Activated naive CD4-positive, alpha-beta T cell treated with anti-CD3 and anti-CD28 coated beads, Interleukin-2, amount 10 ng/mL, durations not matched to agents 7 days and 5 days (primary cell): Measurements from ENCODE around the gene SPAM1.

Experiments
- CTCF ChIA-PET: fragments of 350-600 bp; sonication (Branson Sonifier 250); formaldehyde crosslinking; loops from one replicate; lab custom pipeline; 2021; ENCODE audit warnings: antibody characterized with exemption; lab: Charles Lee
- DNase-seq: peaks from one replicate; pipeline ENCODE4 v3.0.0-alpha.2; 2020
- H3K27ac Mint-ChIP-seq: one replicate; pipeline ENCODE4 v1.8.0; 2021; ENCODE audit warnings: mild to moderate bottlenecking, moderate library complexity, mixed read lengths
- H3K27me3 Mint-ChIP-seq: one replicate; pipeline ENCODE4 v1.8.0; 2021; ENCODE audit warnings: mild to moderate bottlenecking, mixed read lengths
- H3K36me3 Mint-ChIP-seq: one replicate; pipeline ENCODE4 v1.8.0; 2021; ENCODE audit warnings: mixed read lengths
- H3K4me1 Mint-ChIP-seq: one replicate; pipeline ENCODE4 v1.8.0; 2021; ENCODE audit warnings: mixed read lengths
- H3K4me3 Mint-ChIP-seq: one replicate; pipeline ENCODE4 v1.8.0; 2021; ENCODE audit warnings: mild to moderate bottlenecking, moderate library complexity, mixed read lengths
- H3K9me3 Mint-ChIP-seq: one replicate; pipeline ENCODE4 v1.8.0; 2021; ENCODE audit warnings: mixed read lengths

SPAM1 gene

DNA sequence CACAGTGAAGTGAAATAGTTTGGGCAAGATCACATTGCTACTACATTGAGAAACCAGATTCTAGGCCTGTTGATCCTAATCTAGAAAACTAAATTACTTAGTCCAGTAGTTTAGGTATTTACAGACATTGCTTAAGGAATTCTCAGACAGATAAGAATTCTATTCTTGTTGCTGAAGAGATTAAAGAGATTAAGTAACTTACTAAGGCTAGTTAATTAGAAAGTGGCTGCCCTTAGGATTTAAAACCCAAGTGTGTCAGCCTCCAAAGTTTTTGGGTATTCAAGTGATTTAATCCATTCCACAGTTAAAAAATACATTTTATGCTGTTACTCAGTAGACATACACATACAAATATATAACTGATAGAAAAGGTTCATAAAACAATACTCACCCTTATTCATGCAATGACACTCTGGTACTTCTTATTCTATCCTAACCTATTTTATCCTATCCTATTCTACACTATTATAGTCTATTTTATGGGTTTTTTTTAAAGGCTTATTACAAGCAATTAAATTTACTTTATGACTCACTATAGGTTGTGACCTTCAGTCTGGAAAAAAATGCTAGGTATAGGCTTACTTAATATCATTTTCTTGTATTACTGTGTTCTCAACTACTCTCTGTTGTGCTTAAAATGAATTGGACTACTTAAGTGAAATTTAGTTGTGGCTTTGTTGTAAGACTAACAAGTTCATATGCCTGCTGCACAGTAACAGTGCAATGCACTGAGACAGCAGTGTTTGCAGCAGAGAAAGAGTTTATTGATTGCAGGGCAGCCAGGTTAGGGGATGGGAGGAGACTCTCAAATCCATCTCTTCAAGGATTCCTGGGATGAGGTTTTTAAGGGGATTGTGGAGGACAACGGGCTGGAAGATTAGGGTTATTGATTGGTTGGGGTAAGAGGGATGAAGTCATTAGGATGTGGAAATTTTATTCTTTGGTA is 10.7 kb downstream of the SPAM1 start:
- Mint-ChIP-seq H3K27ac (no peak overlapping the region), H3K4me1 (no peaks in the 10 kb centered on the region), H3K4me3 (no peak overlapping the region), H3K27me3 (no peaks in the 10 kb centered on the region), H3K36me3 (no peaks in the 10 kb centered on the region), H3K9me3 (no peaks in the 10 kb centered on the region)
- no peak for DNase-seq
- CTCF ChIA-PET, result no interaction called here

DNA sequence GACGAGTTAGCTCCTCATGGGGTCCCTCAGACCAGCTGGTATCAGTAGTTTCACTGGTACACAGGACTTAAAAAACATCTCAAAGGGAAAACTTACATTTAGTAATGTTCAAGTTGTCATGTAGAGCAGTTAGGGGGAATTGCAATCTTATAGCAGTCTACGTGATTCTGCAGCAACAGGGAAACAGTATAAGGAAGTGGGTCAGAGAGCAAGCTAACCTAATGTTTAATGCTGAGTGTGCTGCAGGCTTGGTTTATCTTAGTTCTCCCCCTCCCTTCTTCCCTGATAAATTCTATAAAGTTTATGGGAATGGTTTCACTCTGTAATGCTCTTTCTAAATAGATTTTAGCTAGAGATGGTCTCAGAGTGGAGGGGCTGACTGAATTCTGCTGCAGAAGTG is 11.3 kb downstream of the SPAM1 start:
- Mint-ChIP-seq H3K27ac (no peak overlapping the region), H3K36me3 (no peaks in the 10 kb centered on the region), H3K9me3 (no peaks in the 10 kb centered on the region), H3K4me1 (no peaks in the 10 kb centered on the region), H3K27me3 (no peaks in the 10 kb centered on the region), H3K4me3 (no peak overlapping the region)
- CTCF ChIA-PET, result no interaction called here
- no peak for DNase-seq

DNA sequence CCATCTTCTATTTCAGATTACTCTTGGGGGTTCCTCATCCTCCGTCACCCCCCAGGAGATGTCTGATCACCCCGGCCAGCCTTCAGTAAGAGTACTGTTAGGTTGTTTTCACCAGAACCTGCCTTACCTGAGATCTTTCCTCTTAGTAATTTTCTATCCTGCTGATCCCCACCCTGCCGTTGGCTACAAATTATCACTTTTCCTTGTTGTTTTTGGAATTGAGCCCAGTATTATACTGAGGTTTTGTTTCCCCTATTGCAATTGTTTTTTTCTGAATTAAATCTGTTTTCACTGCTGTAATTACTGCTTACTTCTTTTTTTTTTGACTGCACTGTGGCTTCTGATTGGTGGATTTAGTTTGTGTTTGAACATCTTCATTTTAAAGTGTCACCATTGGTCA is 14.7 kb downstream of the SPAM1 start:
- Mint-ChIP-seq H3K36me3 (no peaks in the 10 kb centered on the region), H3K4me3 (no peak overlapping the region), H3K4me1 (no peaks in the 10 kb centered on the region), H3K9me3 (no peaks in the 10 kb centered on the region), H3K27ac (no peak overlapping the region), H3K27me3 (no peaks in the 10 kb centered on the region)
- no peak for DNase-seq
- CTCF ChIA-PET, result interaction anchor here (0.6 kb wide), 2 partner anchors 352 to 445 kb away, joined by 3 read pairs; no protein-coding TSS in a partner anchor

DNA sequence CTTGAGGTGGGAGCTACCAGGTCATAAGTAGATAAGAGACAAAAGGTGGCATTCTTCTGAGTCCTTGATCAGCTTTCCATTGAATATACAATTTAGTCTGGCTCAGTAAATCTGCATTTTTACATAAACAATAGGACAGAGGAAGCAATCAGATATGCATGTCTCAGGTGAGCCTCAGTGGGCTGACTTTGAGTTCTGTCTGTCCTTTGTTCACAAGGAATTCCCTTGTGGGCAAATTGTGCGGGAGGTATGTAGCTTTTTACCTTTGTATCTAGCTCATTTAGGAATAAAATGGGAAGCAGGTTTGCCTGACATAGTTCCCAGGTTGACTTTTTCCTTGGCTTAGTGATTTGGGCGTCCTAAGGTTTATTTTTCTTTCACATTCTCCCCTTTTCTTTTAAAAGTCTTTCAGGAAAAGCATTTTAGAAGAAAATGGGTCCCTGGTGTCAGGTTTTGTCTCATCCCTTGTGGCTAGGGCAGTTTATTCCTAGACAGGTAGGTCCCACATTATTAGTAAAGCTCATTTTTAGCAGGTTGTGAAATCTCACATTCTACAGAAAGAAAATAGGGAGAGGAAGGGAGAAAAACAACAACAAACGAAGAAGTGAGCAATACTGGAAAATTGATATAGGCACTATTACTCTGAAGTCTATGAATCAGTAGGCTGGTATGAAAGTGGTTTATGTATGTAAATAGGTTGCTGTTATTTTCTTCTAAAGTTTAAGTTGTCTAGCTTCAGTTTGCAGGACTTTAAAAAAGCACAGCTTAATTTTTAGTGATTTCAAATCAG is 16.5 kb downstream of the SPAM1 start:
- Mint-ChIP-seq H3K4me1 (no peaks in the 10 kb centered on the region), H3K27me3 (no peaks in the 10 kb centered on the region), H3K27ac (no peak overlapping the region), H3K4me3 (no peak overlapping the region), H3K36me3 (no peaks in the 10 kb centered on the region), H3K9me3 (no peaks in the 10 kb centered on the region)
- DNase-seq, result no peak
- CTCF ChIA-PET, result no interaction called here

DNA sequence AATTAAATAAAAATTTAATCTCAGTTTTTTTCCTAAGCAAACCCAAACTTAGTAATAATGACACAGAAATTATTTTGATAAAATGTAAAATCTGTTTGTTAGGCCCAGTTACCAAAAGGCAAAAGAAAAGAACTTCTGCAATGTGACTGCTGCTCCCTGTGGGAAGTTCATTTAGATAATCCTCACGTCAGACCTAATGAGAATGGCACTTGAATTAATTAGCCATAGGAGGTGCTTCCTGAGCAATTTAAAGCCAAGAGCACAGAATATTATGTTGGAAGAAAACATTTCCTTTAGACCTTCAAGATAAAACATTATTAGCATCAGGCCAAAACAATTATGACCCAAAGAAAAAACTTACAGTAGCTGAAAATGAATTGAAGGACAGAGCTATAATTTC is 19.4 kb downstream of the SPAM1 start:
- H3K4me3 Mint-ChIP-seq, result no peak overlapping the region
- H3K9me3 Mint-ChIP-seq, result no peaks in the 10 kb centered on the region
- H3K4me1 Mint-ChIP-seq, result no peaks in the 10 kb centered on the region
- no peaks in the 10 kb centered on the region for H3K27me3 Mint-ChIP-seq
- H3K27ac Mint-ChIP-seq, result no peak overlapping the region
- no peak for DNase-seq
- H3K36me3 Mint-ChIP-seq, result no peaks in the 10 kb centered on the region
- CTCF ChIA-PET, result no interaction called here

DNA sequence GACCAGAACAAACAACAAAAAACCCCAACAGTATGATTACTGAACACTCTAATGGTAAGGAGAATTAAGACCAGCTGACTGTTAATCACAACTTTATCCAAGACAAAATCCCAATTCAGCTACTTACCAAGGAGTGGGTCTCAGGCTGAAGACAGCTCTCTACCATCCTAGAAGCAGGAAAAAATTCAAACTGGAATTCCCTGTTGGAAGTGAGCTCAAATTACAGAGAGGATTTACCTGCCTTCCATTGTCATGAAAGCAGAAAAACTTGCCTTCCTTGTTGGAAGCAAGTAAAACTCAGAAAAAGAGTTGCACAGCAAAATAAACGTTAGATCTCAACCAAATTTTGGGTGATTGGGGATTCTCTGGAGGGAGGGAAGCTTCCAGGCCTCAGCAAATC is 20.9 kb downstream of the SPAM1 start:
- H3K9me3 Mint-ChIP-seq, result no peaks in the 10 kb centered on the region
- H3K4me1 Mint-ChIP-seq, result no peaks in the 10 kb centered on the region
- DNase-seq, result no peak
- H3K27ac Mint-ChIP-seq, result no peak overlapping the region
- CTCF ChIA-PET, result no interaction called here
- H3K4me3 Mint-ChIP-seq, result no peak overlapping the region
- H3K36me3 Mint-ChIP-seq, result no peaks in the 10 kb centered on the region
- H3K27me3 Mint-ChIP-seq, result no peaks in the 10 kb centered on the region

DNA sequence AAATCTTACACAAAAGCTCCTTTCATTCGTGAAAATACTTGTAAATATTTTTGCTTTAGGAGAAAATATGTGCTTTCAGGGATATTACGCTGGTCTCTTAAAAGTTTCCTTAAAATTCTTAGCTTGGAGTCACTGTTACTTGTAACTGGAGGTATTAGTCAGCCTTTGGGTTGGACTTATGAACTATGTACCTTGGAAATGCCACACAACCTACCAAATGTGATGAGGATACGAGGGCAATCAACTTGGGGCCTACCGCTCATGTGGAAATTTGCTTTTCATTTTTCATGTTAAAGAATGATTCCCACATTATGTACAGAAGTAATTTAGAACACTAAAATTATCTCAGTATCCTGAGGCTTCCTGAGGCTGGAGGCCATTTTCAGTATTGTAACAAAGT is 23.1 kb downstream of the SPAM1 start:
- no peak for DNase-seq
- Mint-ChIP-seq H3K27me3 (no peaks in the 10 kb centered on the region), H3K4me1 (no peaks in the 10 kb centered on the region), H3K27ac (no peak overlapping the region), H3K36me3 (no peaks in the 10 kb centered on the region), H3K9me3 (no peaks in the 10 kb centered on the region), H3K4me3 (no peak overlapping the region)
- CTCF ChIA-PET, result no interaction called here

DNA sequence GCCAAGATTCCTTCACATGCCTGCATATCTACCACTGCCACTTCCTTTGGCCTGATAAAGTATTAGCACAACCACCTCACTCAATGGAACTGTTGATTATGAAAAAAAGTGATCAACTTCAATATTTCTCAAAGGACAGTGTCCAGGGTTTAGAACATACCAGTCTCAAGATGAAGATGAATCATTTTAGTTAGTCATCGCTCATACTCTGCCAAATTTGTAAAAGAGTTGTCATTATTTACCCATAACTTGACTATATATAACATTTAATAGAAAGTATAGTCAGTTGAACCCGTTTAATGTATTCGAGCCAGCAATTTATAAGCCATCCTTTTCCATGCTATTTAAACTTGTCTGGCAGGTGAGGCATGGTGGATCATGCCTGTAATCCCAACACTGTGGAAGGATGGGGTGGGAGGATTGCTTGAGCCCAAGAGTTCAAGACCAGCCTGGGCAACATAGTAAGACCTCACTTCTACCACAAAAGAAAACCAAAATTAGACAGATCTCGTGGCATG is 33.2 kb downstream of the SPAM1 start:
- Mint-ChIP-seq H3K36me3 (no peaks in the 10 kb centered on the region), H3K4me1 (no peaks in the 10 kb centered on the region), H3K27ac (no peak overlapping the region), H3K27me3 (no peaks in the 10 kb centered on the region), H3K4me3 (no peak overlapping the region), H3K9me3 (no peaks in the 10 kb centered on the region)
- CTCF ChIA-PET, result no interaction called here
- DNase-seq, result no peak

DNA sequence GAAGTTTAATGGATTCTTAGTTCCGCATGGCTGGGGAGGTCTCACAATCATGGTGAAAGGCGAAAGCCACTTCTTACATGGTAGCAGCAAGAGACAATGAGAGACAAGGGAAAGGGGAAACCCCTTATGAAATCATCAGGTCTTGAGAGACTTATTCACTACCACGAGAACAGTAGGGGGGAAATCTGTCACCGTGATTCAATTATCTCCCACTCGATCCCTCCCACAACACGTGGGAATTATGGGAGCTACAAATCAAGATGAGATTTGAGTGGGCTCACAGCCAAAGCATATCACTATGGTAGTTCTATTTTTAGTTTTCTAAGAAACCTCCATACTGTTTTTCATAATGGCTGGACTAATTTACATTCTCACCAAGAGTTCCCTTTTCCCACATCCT is 36.7 kb downstream of the SPAM1 start:
- Mint-ChIP-seq H3K27me3 (no peaks in the 10 kb centered on the region), H3K9me3 (no peaks in the 10 kb centered on the region), H3K4me3 (no peak overlapping the region), H3K36me3 (no peaks in the 10 kb centered on the region), H3K4me1 (no peaks in the 10 kb centered on the region), H3K27ac (no peak overlapping the region)
- DNase-seq, result no peak
- CTCF ChIA-PET, result no interaction called here

DNA sequence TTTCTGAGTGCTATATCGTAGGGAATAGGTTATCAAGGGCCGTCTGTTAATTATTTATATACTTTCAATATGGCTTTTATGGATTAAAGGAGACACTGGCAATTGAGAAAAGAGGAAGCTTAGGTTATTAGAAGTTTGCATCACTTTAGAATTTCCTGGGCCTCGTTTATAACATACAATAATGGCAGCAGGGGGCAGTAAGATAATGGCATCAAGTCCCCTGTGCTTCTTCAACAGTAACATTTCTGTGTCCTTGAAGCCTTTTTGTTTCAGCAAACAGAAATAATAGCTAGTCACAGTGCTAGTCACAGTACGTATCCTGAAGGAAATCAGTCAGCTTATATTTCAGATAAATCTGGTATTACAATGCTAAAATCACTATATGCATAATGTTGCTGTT is 41.9 kb downstream of the SPAM1 start:
- Mint-ChIP-seq H3K4me1 (no peaks in the 10 kb centered on the region), H3K4me3 (no peak overlapping the region), H3K27me3 (no peaks in the 10 kb centered on the region), H3K9me3 (no peaks in the 10 kb centered on the region), H3K27ac (no peak overlapping the region), H3K36me3 (no peaks in the 10 kb centered on the region)
- DNase-seq, result no peak
- CTCF ChIA-PET, result no interaction called here

DNA sequence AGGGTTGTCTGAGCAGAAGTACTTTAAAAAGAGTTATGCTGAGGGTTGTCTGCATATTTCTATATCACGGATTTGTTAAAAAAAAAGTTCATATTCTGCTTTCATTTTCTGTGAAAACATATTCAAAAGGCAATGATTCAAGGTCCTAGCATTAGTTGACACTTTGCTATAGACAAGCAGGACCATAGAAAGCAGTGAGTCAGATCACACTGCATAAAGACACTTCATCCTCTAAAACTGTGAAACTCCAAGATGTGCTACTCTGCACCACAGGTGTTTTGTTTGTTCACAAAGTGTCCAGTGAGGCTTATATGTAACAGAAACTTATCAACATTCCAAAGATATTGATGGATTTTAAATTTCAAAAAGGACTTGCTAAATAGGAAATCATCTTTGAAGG is 47.0 kb downstream of the SPAM1 start:
- no peak for DNase-seq
- Mint-ChIP-seq H3K9me3 (no peaks in the 10 kb centered on the region), H3K27ac (no peak overlapping the region), H3K36me3 (no peaks in the 10 kb centered on the region), H3K4me1 (no peaks in the 10 kb centered on the region), H3K4me3 (no peak overlapping the region), H3K27me3 (no peaks in the 10 kb centered on the region)
- CTCF ChIA-PET, result no interaction called here

DNA sequence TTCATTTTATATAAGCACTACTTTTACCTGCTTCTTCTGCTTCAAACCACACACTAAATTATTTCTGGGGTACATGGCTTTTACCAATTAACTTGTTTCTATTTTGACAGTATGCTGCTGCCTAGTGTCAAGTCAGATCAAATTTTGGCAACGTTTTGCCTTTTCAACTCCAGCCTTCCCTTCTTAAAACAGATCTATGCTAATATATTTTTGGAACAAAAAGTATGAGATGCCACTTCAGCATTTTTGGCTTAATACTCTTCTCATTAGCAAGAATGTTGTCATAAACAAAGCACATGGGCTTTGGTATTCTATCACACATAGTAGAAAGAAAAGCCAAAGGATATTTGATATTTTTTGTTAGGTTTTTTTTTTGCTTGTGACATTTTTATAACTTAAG is 47.8 kb downstream of the SPAM1 start:
- no peak overlapping the region for H3K27ac Mint-ChIP-seq

DNA sequence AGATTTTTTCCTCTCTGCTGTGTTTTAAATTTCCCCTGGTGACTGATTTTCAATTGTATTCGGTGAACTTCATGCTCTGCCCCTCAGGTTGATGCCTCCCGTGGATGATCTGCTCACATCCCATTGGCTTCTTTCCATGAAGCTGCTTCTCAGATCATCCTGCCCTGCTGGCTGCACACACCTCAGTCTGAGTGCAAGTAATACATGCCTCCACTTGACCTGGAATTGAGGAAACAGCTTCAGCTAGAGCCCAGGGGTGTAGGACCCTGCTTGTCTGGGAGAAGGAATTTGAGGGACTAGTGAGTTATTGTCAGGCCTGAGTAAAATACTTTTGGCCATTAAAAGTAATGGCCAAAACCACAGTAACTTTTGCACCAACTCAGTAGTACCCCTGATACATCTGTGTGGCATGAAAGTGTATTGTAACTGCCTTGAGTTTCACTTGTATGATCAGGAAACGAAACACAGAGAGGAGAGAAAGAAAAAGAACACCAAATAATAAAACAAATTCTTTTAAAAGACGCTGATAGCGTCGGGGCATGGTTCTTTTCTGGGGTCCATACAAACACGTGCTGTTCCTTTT is 49.4 kb downstream of the SPAM1 start:
- Mint-ChIP-seq H3K4me3 (no peak overlapping the region), H3K27me3 (no peaks in the 10 kb centered on the region), H3K4me1 (no peaks in the 10 kb centered on the region), H3K9me3 (no peaks in the 10 kb centered on the region), H3K27ac (no peak overlapping the region), H3K36me3 (no peaks in the 10 kb centered on the region)
- CTCF ChIA-PET, result no interaction called here
- DNase-seq, result no peak

More for the DNA sequence above, 47.8 kb downstream of the SPAM1 start:
- H3K4me1 Mint-ChIP-seq, result no peaks in the 10 kb centered on the region
- H3K27me3 Mint-ChIP-seq, result no peaks in the 10 kb centered on the region
- no peaks in the 10 kb centered on the region for H3K36me3 Mint-ChIP-seq
- H3K9me3 Mint-ChIP-seq, result no peaks in the 10 kb centered on the region
- no peak overlapping the region for H3K4me3 Mint-ChIP-seq
- CTCF ChIA-PET, result no interaction called here
- DNase-seq, result no peak

DNA sequence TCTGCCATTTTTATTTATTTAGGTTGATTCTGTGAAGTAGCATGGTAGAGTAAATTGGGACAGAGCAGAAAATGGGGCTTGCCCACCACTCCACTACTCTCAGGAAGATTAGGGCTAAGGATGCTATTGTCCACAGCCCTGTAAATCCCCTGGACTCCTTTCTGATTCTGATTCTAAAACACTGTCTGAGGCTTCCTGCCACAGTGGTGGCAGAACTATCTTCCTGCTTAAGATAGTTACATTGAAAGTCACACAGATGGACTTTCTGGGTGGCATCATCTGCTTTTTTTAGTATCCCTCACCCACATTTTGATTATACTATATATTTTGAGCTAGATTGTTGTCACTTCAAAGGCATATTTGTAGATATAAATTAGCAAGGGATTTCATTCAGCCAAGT is 50.0 kb downstream of the SPAM1 start:
- no peak overlapping the region for H3K4me3 Mint-ChIP-seq
- H3K27ac Mint-ChIP-seq, result no peak overlapping the region
- no peaks in the 10 kb centered on the region for H3K9me3 Mint-ChIP-seq
- H3K4me1 Mint-ChIP-seq, result no peaks in the 10 kb centered on the region
- H3K36me3 Mint-ChIP-seq, result no peaks in the 10 kb centered on the region
- no peak for DNase-seq
- CTCF ChIA-PET, result no interaction called here
- H3K27me3 Mint-ChIP-seq, result no peaks in the 10 kb centered on the region
